NB4 (cell line): ENCODE results near the gene TMED6.
A peak's percentile ranks its signal among the peaks of the same experiment; 100 is the strongest.

ENCODE experiments used
- DNase-seq: peaks from one replicate; pipeline ENCODE4 v3.0.0; 2010; ENCODE audit warnings: low read depth
- H3K4me3 ChIP-seq: one replicate; pipeline ENCODE4 v1.5.1; 2011; ENCODE audit warnings: mild to moderate bottlenecking, low read depth, low read length, moderate library complexity
- CTCF ChIP-seq: IDR thresholded peaks from one replicate; pipeline ENCODE4 v1.5.1; 2012; ENCODE audit warnings: low read depth, low read length
- MAX ChIP-seq: IDR thresholded peaks from 2 replicates; pipeline ENCODE4 v1.6.1; 2011; ENCODE audit warnings: low read depth, low read length
- MYC ChIP-seq: IDR thresholded peaks from 2 replicates; pipeline ENCODE4 v1.6.1; 2011; ENCODE audit warnings: low read depth, low read length
- POLR2A ChIP-seq: IDR thresholded peaks from 2 replicates; pipeline ENCODE4 v1.6.1; 2011; ENCODE audit warnings: mild to moderate bottlenecking; ENCODE audit not compliant: insufficient read length; ENCODE audit errors: extremely low read depth

TMED6 gene

GRCh38 chr16:69393898-69394849 is 42.6 kb upstream of the TMED6 start:
- no peak for TF ChIP-seq POLR2A
- TF ChIP-seq MAX: no peak
- no peak for TF ChIP-seq MYC
- no peak for TF ChIP-seq CTCF
- no peak for DNase-seq
- no peak overlapping the region for H3K4me3 ChIP-seq

GRCh38 chr16:69386596-69386995 is 35.0 kb upstream of the TMED6 start:
- TF ChIP-seq CTCF: no peak
- no peak for TF ChIP-seq MYC
- no peak for TF ChIP-seq MAX
- no peak for TF ChIP-seq POLR2A
- peak overlapping the region; percentile 65 for H3K4me3 ChIP-seq
- no peak for DNase-seq

- no peak for TF ChIP-seq MAX
- no peak for TF ChIP-seq POLR2A
- TF ChIP-seq MYC: no peak
- no peak for TF ChIP-seq CTCF
- peak overlapping the region; percentile 100 for H3K4me3 ChIP-seq
- no peak for DNase-seq
Observed at GRCh38 chr16:69384974-69385373, 33.4 kb upstream of the TMED6 start.

GRCh38 chr16:69382421-69382820 is 30.8 kb upstream of the TMED6 start:
- H3K4me3 ChIP-seq: no peak overlapping the region
- TF ChIP-seq POLR2A (no peak), MYC (no peak), MAX (no peak), CTCF (no peak)
- DNase-seq: no peak

- no peak overlapping the region for H3K4me3 ChIP-seq
- DNase-seq: no peak
- TF ChIP-seq MYC (no peak), CTCF (no peak), MAX (no peak), POLR2A (no peak)
Observed at GRCh38 chr16:69381231-69381630, 29.6 kb upstream of the TMED6 start.
